Panc1 (cell line): ENCODE results near the gene ITPR2.

ENCODE experiments used
- POLR2AphosphoS5 ChIP-seq: IDR thresholded peaks from 2 replicates; pipeline ENCODE4 v1.6.1; 2012; ENCODE audit warnings: mild to moderate bottlenecking, low read depth, low read length, moderate library complexity
- SIN3A ChIP-seq: IDR thresholded peaks from 2 replicates; pipeline ENCODE4 v1.6.1; 2012; ENCODE audit warnings: low read depth, mild to moderate bottlenecking, low read length, moderate library complexity, borderline replicate concordance; ENCODE audit not compliant: insufficient read depth
- TF ChIP-seq, protein P1 (sequence below): fragments of 450-650 bp; IDR thresholded peaks from 2 replicates; pipeline ENCODE4 v1.5.1; 2017; ENCODE audit warnings: mild to moderate bottlenecking
- TF ChIP-seq, protein P2 (sequence below), 2 experiments: IDR thresholded peaks; 2 replicates each; pipeline ENCODE4 v1.6.1; 2011 to 2012; ENCODE audit warnings: low read depth in 2 of 2, control low read depth in 1 of 2, low read length in 1 of 2, mild to moderate bottlenecking in 1 of 2, moderate library complexity in 1 of 2; ENCODE audit not compliant: insufficient read depth in 1 of 2

DNA sequence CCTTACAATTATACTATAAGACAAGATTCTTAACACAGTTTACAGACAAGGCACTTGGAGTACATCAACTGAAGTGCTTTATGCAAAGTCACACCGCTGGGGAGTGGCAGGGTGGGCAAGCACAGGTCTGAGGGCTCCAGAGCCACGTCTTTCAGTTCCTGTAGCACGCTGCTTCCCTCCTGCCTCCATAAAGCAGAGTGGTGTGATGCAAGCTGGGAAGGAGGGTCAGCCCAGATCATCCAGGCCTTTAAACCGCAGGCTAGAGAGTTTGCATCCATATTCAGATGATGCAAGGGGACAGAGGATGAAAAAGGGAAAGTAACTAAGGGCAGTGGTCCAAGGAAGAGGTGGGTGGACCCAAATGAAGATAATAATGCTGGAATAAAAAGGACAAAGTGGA is 132.6 kb downstream of the ITPR2 start:
- TF ChIP-seq SIN3A (no peak), POLR2AphosphoS5 (no peak)
- TF ChIP-seq, protein P1, sequence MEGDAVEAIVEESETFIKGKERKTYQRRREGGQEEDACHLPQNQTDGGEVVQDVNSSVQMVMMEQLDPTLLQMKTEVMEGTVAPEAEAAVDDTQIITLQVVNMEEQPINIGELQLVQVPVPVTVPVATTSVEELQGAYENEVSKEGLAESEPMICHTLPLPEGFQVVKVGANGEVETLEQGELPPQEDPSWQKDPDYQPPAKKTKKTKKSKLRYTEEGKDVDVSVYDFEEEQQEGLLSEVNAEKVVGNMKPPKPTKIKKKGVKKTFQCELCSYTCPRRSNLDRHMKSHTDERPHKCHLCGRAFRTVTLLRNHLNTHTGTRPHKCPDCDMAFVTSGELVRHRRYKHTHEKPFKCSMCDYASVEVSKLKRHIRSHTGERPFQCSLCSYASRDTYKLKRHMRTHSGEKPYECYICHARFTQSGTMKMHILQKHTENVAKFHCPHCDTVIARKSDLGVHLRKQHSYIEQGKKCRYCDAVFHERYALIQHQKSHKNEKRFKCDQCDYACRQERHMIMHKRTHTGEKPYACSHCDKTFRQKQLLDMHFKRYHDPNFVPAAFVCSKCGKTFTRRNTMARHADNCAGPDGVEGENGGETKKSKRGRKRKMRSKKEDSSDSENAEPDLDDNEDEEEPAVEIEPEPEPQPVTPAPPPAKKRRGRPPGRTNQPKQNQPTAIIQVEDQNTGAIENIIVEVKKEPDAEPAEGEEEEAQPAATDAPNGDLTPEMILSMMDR = no peak
- TF ChIP-seq, protein P2, sequence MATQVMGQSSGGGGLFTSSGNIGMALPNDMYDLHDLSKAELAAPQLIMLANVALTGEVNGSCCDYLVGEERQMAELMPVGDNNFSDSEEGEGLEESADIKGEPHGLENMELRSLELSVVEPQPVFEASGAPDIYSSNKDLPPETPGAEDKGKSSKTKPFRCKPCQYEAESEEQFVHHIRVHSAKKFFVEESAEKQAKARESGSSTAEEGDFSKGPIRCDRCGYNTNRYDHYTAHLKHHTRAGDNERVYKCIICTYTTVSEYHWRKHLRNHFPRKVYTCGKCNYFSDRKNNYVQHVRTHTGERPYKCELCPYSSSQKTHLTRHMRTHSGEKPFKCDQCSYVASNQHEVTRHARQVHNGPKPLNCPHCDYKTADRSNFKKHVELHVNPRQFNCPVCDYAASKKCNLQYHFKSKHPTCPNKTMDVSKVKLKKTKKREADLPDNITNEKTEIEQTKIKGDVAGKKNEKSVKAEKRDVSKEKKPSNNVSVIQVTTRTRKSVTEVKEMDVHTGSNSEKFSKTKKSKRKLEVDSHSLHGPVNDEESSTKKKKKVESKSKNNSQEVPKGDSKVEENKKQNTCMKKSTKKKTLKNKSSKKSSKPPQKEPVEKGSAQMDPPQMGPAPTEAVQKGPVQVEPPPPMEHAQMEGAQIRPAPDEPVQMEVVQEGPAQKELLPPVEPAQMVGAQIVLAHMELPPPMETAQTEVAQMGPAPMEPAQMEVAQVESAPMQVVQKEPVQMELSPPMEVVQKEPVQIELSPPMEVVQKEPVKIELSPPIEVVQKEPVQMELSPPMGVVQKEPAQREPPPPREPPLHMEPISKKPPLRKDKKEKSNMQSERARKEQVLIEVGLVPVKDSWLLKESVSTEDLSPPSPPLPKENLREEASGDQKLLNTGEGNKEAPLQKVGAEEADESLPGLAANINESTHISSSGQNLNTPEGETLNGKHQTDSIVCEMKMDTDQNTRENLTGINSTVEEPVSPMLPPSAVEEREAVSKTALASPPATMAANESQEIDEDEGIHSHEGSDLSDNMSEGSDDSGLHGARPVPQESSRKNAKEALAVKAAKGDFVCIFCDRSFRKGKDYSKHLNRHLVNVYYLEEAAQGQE (IDR thresholded peaks at IDR 0.05; ENCODE audit: insufficient read depth in 1 of 2, low read depth in 2 of 2, low read length in 1 of 2) = no peak
